Stimulated activated CD4-positive, alpha-beta T cell treated with anti-CD3 and anti-CD28 coated beads, Interleukin-15, amount 100 ng/mL, for 24 hours (primary cell): ENCODE data around the gene LMNB1.
"Not testable (repeated sequence)": the region's sequence is repeated elsewhere in the genome, so short reads cannot be mapped to it uniquely, and the experiment has no call there.

ENCODE experiments used
- DNase-seq: peaks from one replicate; pipeline ENCODE4 v3.0.0-alpha.2; 2020

The LMNB1 gene

DNA sequence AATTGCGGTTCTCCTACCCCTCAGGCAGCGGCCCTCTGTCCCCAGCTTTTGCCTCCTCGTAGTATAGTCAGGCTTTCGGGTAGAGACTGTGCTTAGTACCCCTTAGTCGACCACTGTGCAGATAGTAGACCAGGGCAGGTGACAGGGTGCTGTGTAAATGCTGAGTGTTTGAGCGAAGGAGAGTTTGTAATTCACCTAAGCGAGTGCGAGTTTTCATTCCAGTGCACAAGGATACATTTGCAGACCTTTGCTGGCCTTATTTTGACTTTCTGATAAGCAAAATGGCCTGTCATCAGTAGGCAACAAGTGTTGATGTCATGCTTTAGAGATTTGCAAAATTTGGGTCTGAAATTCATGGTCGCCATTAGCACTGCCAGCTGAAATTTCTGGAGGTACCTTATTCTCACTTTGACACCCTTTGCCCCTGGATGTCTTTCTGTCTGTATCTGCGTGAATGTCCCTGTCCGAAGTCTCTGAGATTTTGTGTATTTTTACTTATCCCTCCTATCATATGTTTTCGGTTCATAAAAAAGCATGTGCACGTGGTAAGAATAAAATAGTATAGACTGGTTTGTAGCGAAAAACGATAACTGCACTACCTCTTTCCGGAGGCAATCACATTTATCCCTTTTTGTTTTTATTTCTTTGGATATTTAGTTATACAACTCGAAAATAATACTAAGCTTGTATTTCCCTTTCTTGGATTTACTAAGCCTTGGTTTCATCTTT is 1.9 kb downstream of the LMNB1 start:
- DNase-seq = no peak

DNA sequence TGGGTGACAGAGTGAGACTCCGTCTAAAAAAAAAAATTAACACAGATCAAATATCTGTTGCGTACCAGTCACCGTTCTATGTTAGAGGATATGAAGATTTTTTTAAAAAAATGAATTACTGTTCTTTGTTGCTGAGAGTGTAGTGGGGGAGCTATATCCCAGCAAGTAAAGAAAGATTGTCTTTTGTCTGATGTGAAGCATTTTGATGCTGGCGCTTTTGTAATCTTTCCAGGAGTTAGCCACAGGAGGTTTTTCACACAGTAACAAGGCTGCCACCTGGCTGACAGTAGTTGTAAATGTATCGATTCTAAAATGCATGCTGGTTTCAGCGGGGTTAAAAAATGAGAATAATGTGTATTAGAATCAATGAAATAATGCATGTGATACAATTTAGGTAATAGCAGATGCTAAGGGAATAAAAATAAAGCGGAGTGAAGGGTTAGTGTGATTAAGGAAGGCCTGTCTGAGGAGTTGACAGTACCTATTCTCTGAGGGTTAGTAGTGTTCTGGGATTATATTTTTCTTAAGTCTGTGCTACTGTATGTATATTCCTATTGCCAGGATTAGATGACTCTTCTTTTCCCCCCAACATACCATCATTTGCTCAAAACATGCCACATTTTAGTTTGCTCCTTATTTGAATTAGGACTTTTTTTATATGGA is 3.4 kb downstream of the LMNB1 start:
- peak; percentile 54 for DNase-seq

GRCh38 chr5:126788409-126788808 is 11.5 kb downstream of the LMNB1 start:
- DNase-seq = peak; percentile 47

DNA sequence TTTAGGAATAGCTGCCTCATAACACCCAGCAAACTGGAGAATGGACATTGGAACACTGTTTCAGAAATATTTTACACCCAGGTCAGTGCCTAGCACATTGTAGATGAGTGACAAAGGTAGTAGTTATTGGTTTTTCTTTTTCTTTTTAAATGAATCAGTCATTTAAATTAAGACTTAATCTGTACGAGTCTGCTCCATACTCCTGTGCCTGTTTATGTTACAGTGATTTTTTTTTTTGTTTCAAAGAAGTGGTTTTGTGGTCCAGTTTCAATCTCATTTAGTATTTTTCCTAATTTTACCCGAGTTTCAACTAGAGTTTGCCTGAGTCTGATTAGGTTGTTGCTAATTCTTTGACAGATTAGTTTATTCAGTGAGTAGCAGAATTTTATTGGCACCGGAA is 16.2 kb downstream of the LMNB1 start:
- no peak for DNase-seq

GRCh38 chr5:126793648-126794047 is 16.7 kb downstream of the LMNB1 start:
- not testable (repeated sequence) for DNase-seq

DNA sequence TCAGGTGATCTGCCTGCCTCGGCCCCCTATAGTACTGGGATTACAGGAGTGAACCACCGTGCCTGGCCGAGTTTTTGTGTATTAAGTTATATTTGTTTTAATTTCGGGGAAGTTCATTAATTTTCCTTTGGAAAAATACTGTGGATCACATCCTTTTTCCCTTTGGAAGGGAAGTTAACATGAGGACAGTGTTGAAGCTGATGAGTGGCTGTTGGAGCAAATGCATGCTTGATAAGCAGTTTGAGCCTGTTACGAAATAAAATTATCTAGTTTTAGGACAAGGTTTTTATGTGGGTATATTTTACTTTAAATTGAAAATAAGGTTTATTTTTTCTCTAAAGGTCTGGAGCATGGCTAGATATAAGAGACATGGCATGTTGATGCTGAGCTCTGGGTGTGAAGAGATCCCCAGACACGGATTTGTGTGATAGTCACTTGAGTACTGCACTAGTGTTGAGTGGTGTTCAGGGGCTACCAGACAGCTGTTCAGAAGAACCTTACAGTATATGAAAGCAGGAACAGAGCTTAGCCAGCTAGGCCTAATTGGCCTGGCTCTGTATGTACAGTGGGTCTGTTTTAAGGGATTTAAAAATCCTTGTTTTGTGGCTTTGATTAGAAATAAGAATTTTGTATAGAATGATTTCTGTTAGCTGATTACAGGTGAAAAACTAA is 17.4 kb downstream of the LMNB1 start:
- DNase-seq = no peak

DNA sequence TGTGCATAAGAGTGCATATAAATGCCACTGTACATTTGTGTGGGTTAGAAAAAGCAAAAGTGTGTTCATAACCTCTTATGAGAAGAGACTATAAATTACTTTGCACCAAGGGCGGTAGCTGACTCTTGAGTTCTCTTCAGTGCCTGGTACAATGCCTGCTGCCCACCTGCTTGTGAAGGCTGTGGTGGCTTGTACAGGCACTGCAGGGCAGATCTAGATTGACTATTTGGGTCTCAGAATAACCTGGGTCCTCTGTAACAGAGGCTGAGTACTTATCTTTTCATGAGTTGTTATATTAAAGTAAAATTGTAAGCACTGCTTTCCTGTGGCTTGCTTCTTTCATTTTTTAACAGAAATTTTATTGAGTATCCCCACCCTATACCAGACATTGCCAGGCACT is 22.8 kb downstream of the LMNB1 start:
- no peak for DNase-seq

GRCh38 chr5:126801174-126801991 is 24.4 kb downstream of the LMNB1 start:
- no peak for DNase-seq

DNA sequence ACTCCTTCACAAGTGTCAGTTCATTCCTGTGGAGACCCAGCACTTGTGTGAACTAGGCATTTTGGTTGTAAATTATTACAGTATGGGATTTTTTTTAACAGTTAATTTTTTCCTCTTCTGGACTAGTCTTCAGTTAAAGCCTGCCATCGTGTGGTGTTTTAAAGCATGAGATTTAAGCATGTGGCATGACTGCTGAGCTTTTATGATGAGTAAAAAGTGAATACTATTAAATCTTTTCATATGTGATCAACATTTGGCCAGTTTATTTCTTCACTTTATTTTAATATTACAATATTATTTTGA is 25.0 kb downstream of the LMNB1 start:
- DNase-seq = no peak

DNA sequence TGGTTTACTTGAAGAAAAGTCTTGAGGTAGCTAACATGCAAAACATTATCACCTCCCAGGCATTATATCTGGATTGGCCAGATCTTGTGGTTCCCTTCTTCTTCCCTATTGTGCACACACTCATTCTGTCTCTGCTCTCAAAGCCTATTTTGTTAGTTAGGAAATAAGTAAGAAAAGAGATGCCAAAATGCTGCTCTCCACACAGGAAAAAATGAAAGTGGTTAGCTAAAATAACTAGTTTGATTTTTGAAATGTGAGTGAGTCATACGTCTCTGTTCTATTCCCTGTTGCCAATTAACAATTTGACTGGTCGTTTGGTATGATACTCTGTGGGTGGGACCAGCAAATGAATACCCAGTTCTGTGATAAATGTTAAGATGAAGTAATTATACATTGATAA is 28.1 kb downstream of the LMNB1 start:
- no peak for DNase-seq

DNA sequence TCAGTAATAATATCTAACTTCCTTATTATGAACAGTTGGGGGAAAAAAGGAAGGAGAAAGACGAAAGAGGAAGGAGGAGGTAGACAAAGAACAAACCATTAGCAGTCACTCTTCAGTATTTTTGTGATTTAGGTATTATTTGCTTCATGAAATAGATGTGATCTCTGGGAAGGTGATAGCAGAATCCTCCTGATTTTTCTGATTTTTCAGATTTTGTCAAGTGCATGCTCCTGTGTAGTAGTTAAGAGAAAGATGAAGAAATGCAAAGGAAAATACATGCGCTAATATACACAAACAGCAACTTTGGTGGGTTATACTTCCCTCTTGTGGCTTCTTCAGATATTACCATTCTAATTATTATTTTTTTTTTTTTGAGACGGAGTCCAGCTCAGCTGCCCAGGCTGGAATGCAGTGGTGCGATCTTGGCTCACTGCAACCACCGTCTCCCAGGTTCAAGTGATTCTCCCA is 31.6 kb downstream of the LMNB1 start:
- DNase-seq = no peak

DNA sequence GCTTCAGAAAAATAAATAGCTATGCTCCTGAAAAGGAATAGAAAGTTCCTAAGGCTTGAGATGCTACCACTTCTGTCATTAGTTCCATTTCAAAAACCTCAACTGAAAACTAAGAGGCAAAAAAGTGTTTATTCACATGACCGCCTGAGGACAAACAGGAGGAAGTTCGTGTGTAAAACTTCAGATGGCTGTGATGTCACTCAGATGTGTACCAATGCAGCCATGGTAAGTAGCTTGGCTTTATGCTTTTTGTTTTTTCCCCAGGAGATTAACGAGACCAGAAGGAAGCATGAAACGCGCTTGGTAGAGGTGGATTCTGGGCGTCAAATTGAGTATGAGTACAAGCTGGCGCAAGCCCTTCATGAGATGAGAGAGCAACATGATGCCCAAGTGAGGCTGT is 33.0 kb downstream of the LMNB1 start:
- no peak for DNase-seq

GRCh38 chr5:126810596-126811380 is 33.9 kb downstream of the LMNB1 start:
- DNase-seq = no peak

DNA sequence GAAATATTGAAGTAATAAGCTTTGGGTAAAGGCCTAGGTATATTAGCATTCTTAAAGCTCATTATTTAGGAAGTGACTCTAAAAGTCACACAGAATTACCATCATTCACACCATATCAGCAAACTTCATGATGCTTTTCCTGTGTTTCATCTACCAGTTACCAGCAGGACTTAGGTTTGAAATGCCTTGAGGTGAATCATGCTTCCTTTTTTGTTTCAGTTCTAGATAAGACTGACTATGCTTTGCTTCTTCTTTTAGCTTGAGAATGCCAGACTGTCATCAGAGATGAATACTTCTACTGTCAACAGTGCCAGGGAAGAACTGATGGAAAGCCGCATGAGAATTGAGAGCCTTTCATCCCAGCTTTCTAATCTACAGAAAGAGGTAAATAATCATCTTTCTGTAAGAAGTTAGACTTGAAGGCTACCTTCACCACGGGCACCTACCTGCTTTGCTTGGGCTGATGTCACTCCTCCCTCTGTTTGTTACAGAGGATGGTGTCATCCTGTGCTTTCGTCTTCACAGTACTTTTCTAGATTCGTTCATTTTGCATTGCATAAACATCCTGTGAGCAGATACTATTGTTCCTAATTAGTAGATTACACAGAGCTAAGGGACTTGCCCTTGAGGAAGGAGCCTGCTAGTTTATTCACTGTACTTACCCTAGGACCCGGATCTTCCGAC is 34.7 kb downstream of the LMNB1 start:
- peak; percentile 39 for DNase-seq

DNA sequence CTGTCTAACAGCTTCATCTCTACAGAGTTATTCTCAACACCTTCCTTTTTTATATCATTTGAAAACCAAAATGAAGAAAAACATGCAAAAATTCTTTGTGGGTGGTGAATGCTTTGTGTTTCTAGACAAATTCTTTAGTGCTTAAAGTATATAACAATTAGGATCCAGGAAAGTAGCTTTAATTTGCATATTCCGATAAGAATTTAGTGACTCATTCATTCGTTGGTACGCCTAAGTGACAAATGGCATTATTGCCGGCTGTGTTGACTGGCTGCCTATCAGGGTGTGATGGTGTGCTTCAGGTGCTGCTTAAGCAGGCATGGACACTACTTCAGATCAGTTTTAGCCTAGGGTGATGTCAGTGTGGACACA is 35.2 kb downstream of the LMNB1 start:
- no peak for DNase-seq

DNA sequence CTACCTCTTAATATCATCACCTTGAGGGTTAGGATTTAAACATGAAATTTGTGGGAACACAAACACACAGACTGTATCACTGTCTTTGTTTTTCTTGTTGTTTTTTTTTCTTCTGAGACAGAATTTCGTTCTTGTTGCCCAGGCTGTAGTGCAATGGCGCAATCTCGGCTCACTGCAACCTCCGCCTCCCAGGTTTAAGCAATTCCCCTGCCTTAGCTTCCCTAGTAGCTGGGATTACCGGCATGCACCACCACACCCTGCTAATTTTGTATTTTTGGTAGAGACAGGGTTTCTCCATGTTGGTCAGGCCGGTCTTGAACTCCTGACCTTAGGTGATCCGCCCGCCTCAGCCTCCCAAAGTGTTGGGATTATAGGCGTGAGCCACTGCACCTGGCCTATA is 36.9 kb downstream of the LMNB1 start:
- DNase-seq = not testable (repeated sequence)

DNA sequence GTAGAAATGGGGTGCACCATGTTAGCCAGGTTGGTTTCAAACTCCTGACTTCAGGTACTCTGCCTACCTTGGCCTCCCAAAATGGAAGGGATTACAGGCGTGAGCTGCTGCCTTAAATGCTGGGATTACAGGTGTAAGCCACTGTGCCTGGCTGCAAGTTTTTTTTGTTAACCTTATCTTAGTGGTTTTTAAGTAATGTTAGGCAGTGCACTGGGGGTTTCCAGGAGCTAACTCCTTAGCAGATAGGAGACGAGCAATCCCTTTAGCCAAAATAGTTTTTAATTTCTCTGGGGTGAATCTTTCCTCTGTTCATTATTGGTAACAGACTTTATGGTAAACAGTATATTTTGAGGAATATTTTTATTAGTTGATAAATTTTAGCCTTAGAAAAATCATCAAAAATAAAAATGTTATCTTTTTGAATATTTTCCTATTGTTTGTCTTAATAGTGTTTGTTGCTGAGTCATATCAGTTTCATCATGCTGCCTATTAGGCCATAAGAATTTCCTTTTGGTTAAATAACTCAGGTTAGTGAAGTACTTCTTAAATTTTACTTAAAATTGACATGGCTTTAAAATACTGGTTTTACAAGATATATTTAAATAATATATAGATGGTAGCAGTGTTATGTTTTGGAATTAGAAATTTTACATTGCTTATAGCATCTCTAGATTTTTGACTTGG is 37.9 kb downstream of the LMNB1 start:
- DNase-seq = no peak

DNA sequence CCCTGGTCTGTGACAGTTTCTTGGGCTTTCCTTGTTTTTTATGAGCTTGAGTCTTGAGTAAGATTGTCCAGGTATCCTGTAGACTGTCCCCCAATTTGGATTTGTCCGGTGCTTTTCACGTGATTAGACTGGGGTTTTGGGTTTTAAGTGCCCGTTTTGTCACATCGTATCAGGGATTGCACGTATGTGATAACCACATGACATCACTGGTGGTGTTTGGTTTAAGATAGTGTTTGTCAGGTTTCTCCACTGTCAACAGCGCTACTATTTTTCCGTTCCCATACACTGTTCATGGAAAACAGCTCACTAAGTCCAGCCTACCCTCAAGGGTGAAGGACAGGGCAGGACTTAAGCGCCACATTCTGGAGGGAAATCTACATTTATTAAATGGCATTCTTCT is 39.7 kb downstream of the LMNB1 start:
- no peak for DNase-seq

DNA sequence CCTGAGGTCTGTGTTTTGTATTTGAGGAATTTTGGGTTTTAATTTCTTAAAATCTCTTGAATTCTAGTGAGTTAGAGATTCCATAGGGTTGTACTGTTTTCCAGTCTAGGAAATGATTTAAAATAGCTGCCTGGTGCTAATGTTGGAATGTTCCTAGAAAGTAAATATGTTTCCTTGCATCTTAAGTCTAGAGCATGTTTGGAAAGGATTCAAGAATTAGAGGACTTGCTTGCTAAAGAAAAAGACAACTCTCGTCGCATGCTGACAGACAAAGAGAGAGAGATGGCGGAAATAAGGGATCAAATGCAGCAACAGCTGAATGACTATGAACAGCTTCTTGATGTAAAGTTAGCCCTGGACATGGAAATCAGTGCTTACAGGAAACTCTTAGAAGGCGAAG is 41.8 kb downstream of the LMNB1 start:
- DNase-seq = no peak

DNA sequence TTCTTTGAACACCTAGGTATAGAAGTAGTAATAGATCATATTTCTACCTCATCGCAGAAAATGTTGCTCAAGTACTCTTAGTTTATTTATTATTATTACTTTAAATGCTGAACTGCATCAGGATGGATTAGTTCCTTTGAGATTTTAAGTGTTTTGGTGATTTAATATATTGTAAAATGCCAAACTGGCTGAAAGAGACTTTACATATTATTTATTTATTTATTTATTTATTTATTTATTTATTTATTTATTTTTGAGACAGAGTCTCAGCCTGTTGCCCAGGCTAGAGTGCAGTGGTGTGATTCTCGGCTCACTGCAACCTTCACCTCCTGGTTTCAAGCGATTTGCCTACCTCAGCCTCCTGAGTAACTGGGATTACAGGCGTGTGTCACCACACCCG is 42.3 kb downstream of the LMNB1 start:
- DNase-seq = no peak

GRCh38 chr5:126826619-126827215 is 49.8 kb downstream of the LMNB1 start:
- no peak for DNase-seq
